Dermis blood vessel endothelial cell (primary cell): ENCODE results near the gene FOXI1. TPM values are rescaled to one million over a fixed set of nuclear protein-coding genes. Genes with fewer than 3 reads are reported as not detected.

ENCODE experiments used
- DNase-seq: peaks from one replicate; pipeline ENCODE4 v3.0.0; 2010
- total RNA-seq: library from RNA; depleted of rRNA; stranded (reverse); fragments of >200 nt; gene quantifications from 2 replicates; pipeline ENCODE4 v1.2.3, GENCODE V29; 2014

FOXI1 gene
- total RNA-seq, 1 donor from 2014 or later: not detected

- no peak for DNase-seq
Observed at GRCh38 chr5:170154297-170154696, 48.6 kb downstream of the FOXI1 start.

GRCh38 chr5:170154744-170155143 lies 49.0 kb downstream of the FOXI1 start:
- no peak for DNase-seq

- no peak for DNase-seq
Observed at GRCh38 chr5:170155771-170156170, 50.1 kb downstream of the FOXI1 start.

GRCh38 chr5:170159101-170159698 lies 53.5 kb downstream of the FOXI1 start:
- DNase-seq: no peak

Other genes with a start within 250 kb of the FOXI1 start
- 2.9 and 5.3 TPM in 2 replicates for gene INSYN2B, start 125.4 kb upstream of the FOXI1 start, total RNA-seq
- not detected in 2 replicates for gene C5orf58, start 127.1 kb downstream of the FOXI1 start, total RNA-seq
- 2.4 TPM in 1 of 2 replicates, not detected in the other for gene LCP2, start 191.9 kb downstream of the FOXI1 start, total RNA-seq